Activated effector memory CD4-positive, alpha-beta T cell treated with anti-CD3 and anti-CD28 coated beads, Interleukin-2, amount 50 U/mL, for 16 hours (primary cell): ENCODE results near the gene CACNG8.

ENCODE experiments used
- DNase-seq: peaks from one replicate; pipeline ENCODE4 v3.0.0-alpha.2; 2020

The CACNG8 gene

GRCh38 chr19:53965091-53965490, 2.4 kb downstream of the CACNG8 start:
- DNase-seq: no peak

- DNase-seq: no peak
These were observed 4.2 kb downstream of the CACNG8 start for GRCh38 chr19:53966931-53967330.

DNA sequence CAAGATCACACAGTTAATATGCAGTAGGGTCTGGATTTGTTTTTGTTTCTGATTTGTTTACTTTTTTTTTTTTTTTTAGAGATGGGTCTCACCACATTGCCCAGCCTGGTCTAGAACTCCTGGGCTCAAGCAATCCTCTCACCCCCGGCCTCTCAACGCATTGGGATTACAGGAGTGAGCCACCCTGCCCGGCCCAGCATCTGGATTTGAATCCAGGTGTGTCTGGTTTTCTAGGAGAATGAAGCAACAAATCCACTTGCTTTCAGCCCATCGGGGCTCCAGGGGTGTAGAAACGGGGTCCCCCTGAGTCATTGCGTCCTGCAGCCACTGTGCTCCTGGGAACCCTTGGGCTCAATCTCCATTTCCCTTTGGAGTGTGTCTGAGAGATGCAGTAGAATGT, 6.6 kb downstream of the CACNG8 start:
- DNase-seq: no peak

- no peak for DNase-seq
These were observed 8.9 kb downstream of the CACNG8 start for GRCh38 chr19:53971673-53972072.

- peak; percentile 84 for DNase-seq
These were observed 14.8 kb downstream of the CACNG8 start for GRCh38 chr19:53977429-53977990.

- peak; percentile 72 for DNase-seq
These were observed 15.4 kb downstream of the CACNG8 start for GRCh38 chr19:53977991-53978731.

GRCh38 chr19:53978975-53979801, 16.5 kb downstream of the CACNG8 start:
- no peak for DNase-seq

DNA sequence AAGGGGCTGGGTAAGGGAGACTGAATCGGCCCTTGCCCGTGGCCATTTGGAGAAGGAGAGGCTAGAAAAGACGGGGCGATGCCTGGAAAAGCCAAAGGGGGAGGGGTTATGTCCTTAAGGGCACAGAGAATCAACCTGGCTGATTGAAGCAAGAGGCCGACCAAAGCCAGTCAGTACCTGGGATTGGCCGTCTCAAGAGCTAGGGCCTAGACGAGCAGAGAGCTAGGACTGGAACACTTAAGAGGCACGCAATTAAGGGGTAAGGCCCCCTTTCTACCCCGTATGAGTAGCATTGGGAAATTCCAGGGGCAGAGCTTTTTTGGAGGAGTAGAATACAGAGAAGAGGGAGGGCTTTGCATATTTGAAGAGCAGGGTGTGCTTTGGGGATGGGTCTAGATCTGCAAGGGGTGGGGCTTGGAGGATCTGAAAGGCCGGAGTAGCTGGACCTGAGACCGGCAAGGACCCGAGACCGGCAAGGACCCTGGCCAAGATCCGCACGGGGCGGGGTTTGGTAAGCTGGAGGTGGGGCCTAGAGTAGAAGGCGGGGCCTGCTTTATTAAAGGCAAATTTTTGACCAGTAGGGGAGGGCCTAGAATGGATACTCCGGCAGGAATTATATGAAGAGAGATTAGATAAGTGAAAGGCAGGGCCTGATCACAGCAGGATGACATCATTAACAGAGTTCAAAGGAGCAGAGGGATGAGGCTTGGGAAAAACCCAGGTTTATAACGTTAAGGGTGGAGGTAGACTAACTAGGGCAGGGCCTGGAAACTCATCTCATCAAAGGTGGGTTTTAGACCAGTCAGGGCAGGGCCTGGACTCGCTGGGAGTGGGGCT, 18.0 kb downstream of the CACNG8 start:
- no peak for DNase-seq

DNA sequence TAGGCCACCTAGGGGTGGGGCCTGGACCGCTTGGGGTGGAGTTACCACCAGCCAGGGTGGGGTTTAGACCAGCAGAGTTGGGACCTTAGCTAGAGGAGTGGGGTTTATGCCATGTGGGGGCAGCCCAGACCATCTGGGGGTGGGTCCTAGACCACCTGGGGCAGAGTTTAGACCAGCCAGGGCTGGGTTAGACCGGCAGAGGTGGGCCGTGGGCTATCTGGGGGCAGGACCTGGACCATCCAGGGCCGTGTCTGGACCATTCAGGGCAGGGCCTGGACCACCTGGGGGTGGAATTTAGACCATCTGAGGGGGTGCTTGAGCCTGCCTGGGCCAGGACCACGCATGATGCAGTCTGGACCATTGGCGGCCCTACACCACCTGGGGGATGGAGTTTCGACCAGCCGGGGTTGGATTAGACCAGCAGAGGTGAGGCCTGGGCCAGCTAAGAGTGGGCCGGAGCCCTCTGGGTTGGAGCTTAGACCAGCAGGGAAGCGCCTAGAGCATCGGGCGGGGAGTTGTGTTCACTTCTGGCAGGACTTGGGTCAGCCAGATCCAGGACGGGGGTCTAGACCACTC, 18.7 kb downstream of the CACNG8 start:
- DNase-seq: no peak

DNA sequence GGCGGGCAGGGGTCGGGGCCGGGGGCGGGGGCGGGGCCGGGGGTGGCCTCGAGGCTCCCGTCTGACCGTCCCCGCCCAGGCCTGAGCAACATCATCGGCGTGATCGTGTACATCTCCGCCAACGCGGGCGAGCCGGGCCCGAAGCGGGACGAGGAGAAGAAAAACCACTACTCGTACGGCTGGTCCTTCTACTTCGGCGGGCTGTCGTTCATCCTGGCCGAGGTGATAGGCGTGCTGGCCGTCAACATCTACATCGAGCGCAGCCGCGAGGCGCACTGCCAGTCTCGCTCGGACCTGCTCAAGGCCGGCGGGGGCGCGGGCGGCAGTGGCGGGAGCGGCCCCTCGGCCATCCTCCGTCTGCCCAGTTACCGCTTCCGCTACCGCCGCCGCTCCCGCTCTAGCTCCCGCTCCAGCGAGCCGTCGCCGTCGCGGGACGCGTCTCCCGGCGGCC, 19.3 kb downstream of the CACNG8 start:
- no peak for DNase-seq

- no peak for DNase-seq
These were observed 19.9 kb downstream of the CACNG8 start for GRCh38 chr19:53982611-53983010.

DNA sequence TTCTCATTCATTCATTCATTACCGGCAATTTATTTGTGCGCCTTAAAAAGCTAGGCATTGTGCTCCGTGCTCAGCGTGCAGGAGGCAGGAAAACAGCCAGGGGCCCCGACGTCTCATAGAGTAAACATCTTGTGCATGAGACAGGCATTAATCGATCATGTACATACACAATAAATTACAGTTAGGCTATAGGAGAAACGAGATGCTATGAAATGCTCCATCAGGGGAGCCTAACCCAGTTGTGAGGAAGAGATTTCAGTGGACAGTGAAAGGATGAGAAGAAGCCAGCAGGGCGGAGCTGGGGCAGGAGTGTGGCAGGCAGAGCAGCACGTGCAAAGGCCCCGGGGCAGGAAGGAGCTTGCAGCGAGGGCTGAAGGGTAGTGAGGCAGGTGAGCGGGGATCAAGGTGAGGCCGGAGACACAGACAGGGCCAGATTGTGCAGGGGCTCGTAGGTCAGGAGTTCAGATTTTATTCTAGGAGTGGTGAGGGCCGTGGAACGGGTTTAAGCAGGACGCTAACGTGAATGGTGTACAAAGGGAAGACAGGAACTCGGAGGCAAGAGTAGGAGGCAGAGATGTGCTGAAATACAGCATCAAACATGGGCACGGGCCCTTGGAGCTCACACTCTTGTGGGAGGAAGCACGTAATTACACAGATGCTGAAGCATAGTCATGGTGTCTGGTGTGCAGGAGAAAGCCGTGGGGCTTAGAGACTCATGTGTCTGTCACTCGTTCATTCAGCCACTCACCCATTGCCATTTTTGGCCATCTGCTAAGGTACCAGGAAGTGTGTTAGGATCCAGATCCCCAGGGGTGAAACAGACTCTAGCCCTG, 20.9 kb downstream of the CACNG8 start:
- no peak for DNase-seq

- no peak for DNase-seq
These were observed 23.1 kb downstream of the CACNG8 start for GRCh38 chr19:53985863-53986262.

DNA sequence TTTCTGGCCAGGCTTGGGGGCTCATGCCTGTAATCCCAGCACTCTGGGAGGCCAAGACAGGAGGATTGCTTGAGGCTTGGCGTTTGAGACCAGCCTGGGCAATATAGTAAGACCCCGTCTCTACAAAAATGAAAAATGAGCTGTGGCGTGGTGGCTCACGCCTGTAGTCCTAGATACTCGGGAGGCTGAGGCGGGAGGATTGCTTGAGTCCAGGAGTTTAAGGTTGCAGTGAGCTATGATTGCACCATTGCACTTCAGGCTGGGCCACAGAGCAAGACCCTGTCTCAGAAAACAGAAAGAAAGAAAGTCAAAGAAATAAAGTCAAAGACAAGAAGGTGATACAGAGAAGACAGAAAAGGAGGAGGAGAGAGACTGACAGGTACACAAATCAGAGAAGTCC, 26.2 kb downstream of the CACNG8 start:
- no peak for DNase-seq

DNA sequence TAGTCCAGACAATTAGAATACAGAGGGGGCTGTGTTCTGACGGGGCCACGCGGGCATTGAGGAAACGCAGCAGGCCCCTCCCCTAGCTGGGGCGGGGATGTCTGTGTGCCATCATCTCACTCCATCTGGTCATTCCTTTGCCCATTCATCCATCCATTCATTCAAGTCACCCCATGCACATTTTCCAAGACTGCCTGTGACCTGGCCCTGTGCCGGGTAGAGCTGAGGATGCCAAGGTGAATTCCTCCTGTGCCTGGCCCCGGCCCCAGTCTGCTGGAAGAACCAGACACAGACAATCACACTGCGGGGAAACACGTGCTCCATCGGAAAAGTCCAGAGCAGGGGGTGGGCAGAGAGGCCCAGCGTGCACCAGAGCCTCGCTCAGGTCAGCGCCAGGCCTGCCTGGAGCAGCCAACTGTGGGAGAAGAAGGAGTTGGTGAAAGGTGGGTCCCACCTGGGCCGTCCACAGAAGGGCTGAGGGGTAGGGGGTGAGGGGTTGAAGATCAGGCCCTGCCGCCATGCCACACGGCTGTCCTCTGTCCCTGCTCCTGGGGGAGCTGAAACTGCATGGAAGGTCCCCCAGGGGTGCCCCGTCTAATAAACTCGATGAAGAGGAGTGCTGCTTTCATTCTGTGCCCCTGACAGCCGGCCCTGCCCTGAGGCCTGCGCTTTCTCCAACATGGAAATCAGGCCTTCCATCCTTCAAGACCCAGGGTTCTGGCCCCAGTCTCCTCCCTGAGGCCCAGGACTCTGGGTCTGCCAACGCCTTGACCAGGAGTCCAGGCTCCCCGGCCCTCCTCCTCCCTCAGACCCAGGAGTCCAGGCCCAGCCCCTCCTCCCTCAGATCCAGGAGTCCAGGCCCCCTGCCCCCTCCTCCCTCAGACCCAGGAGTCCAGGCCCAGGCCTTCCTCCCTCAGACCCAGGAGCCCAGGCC, 27.1 kb downstream of the CACNG8 start:
- no peak for DNase-seq

DNA sequence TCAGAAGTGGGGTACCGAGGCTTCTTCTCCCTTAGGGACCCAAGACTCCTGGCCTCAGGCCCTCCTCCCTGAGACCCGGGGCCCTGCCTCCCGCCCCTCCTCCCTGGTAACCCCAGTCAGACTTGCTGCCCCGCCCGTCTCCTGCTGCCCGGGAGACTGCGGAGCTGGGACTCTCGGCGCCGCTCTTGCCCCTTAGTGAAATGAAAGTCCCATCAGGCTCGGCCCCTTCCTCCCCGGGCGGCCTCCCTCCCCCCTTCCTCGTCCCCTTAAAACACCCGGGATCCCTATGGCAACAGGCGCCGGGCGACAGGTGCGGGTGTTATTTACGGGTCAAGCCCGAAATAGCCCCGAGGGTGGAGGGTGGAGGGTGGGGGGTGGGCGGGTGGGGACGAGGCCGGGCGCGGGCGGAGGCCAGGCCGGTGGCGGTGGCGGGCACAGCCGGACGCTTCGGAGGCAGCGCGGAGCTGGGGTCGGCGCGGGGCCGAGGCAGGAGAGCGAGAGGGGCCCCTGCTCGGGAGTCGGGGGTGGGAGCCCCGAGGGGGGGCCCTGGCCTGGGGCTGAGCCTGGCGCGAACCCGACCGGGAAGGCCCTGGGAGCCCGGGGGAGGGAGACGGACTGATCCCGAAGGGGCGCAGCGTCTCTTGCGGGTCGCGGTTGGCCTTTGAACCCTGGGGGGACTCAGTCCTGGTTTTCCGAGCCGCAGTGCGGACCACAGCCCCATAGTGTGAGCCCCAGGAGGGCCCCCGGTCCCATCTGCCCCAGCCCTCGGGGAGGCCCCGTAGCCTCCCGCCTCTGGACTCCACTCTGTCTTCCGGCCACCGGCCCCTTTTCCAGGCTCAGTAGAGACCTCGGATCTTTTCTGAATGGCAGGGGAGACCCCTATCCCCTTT, 28.7 kb downstream of the CACNG8 start, which contains the start of gene CACNG6:
TSS of gene CACNG6 (plus strand) at position 414 of the 890 bp plus-strand sequence. CDS start 1,241 bp downstream, outside the sequence.
- no peak for DNase-seq

- no peak for DNase-seq
These were observed 29.5 kb downstream of the CACNG8 start for GRCh38 chr19:53992211-53992610.

- DNase-seq: no peak
These were observed 30.1 kb downstream of the CACNG8 start for GRCh38 chr19:53992815-53993214.

GRCh38 chr19:53993448-53993847, 30.7 kb downstream of the CACNG8 start:
- no peak for DNase-seq
